Vagina (tissue), 2 donors: ENCODE results near the gene HTR2B. TPM values are rescaled to one million over a fixed set of nuclear protein-coding genes. Genes with fewer than 3 reads are reported as not detected.

ENCODE experiments used
- DNase-seq, 2 donors: peaks; one replicate each; pipeline ENCODE4 v3.0.0-alpha.2; 2017; ENCODE audit errors: extremely low spot score in 2 of 2
- H3K27ac ChIP-seq: fragments of 200-600 bp; sonication (generic); one replicate; pipeline ENCODE4 v1.5.1; 2019
- H3K27me3 ChIP-seq: fragments of 200-600 bp; sonication (generic); one replicate; pipeline ENCODE4 v1.5.1; 2019
- H3K36me3 ChIP-seq, 2 donors: fragments of 200-600 bp; sonication (generic); one replicate each; pipeline ENCODE4 v1.5.1; 2017 to 2019
- H3K4me1 ChIP-seq: fragments of 200-600 bp; sonication (generic); one replicate; pipeline ENCODE4 v1.5.1; 2019
- H3K4me3 ChIP-seq, 2 donors: fragments of 200-600 bp; sonication (generic); 1 replicate in 1 of 2; 2 replicates in 1 of 2; pipeline ENCODE4 v1.5.1; 2016 to 2019
- H3K9me3 ChIP-seq: fragments of 200-600 bp; sonication (generic); one replicate; pipeline ENCODE4 v1.5.1; 2019
- POLR2A ChIP-seq, 2 donors: fragments of 450-650 bp; IDR thresholded peaks; one replicate each; pipeline ENCODE4 v1.6.1; 2017; ENCODE audit warnings: antibody characterized with exemption in 2 of 2, mild to moderate bottlenecking in 2 of 2, moderate library complexity in 2 of 2
- POLR2AphosphoS5 ChIP-seq, 2 donors: sonication (generic); formaldehyde crosslinking; IDR thresholded peaks; one replicate each; pipeline ENCODE4 v1.9.0; 2017; ENCODE audit warnings: antibody characterized with exemption in 2 of 2, mild to moderate bottlenecking in 2 of 2, low read depth in 1 of 2; ENCODE audit not compliant: insufficient read depth in 1 of 2
- intact Hi-C: fragments of 100-400 bp; cut with DNase I; formaldehyde crosslinking; loops from one replicate; pipeline ENCODE4 v1.15.1; 2023
- total RNA-seq: library from RNA; depleted of rRNA; stranded (reverse); fragments of >200 nt; gene quantifications from one replicate; pipeline ENCODE4 v1.2.3, GENCODE V29; 2016
- TF ChIP-seq, protein P1 (sequence below), 3 experiments: fragments of 450-650 bp in 2 of 3; fragments of 200-600 bp in 1 of 3; sonication (generic) in 1 of 3; IDR thresholded peaks; one replicate each; pipeline ENCODE4 v1.5.1; 2017 to 2019; ENCODE audit warnings: antibody characterized with exemption in 3 of 3, mild to moderate bottlenecking in 2 of 3, moderate library complexity in 2 of 3

HTR2B gene
- total RNA-seq, 1 donor from 2014 or later = 0.49 TPM

DNA sequence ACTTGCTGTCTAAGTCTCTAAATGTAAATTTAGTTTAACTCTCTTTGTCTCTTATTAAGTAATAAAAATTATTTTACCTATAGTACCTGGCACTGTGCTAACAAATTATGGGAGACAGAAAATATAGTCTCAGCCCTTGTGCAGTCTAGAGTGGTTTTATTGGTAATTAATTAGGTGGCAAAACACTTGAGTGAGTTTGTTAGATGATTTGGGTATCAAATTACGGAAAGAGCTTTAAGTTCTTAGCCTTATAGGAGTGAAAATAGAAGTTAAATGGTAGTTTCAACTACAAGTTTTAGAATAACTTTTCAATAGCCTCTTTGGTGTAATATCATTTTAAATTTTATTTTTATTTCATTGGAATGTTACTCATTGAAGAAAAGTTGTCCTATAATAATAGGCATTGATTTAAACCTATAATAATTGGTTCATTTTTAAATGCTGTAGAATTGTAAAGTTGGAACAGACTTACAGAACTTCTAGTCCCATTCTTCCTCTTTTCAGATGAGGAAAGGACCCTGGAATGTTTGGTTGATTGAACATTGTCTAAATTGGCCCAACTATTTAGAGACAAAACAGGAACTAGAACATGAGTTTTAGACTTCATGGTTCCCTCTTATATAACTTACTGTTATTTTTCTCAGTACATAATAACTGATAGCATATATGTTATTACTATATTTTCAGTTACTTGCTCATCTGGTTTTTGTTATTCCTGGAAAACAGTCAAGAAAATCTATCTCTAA lies 10.2 kb upstream of the HTR2B start:
- H3K27me3 ChIP-seq = no peaks in the 10 kb centered on the region
- intact Hi-C loops = no loop called here
- no peak for DNase-seq
- H3K9me3 ChIP-seq = no peaks in the 10 kb centered on the region
- no peak overlapping the region for H3K27ac ChIP-seq
- H3K36me3 ChIP-seq = no peaks in the 10 kb centered on the region
- no peak overlapping the region for H3K4me3 ChIP-seq
- TF ChIP-seq POLR2A (IDR thresholded peaks at IDR 0.05) (no peak), POLR2AphosphoS5 (IDR thresholded peaks at IDR 0.05; ENCODE audit: insufficient read depth in 1 of 2, low read depth in 1 of 2) (no peak)
- TF ChIP-seq, protein P1, sequence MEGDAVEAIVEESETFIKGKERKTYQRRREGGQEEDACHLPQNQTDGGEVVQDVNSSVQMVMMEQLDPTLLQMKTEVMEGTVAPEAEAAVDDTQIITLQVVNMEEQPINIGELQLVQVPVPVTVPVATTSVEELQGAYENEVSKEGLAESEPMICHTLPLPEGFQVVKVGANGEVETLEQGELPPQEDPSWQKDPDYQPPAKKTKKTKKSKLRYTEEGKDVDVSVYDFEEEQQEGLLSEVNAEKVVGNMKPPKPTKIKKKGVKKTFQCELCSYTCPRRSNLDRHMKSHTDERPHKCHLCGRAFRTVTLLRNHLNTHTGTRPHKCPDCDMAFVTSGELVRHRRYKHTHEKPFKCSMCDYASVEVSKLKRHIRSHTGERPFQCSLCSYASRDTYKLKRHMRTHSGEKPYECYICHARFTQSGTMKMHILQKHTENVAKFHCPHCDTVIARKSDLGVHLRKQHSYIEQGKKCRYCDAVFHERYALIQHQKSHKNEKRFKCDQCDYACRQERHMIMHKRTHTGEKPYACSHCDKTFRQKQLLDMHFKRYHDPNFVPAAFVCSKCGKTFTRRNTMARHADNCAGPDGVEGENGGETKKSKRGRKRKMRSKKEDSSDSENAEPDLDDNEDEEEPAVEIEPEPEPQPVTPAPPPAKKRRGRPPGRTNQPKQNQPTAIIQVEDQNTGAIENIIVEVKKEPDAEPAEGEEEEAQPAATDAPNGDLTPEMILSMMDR (IDR thresholded peaks at IDR 0.05) = no peak
- H3K4me1 ChIP-seq = peaks cover 7% of the 10 kb centered on the region

DNA sequence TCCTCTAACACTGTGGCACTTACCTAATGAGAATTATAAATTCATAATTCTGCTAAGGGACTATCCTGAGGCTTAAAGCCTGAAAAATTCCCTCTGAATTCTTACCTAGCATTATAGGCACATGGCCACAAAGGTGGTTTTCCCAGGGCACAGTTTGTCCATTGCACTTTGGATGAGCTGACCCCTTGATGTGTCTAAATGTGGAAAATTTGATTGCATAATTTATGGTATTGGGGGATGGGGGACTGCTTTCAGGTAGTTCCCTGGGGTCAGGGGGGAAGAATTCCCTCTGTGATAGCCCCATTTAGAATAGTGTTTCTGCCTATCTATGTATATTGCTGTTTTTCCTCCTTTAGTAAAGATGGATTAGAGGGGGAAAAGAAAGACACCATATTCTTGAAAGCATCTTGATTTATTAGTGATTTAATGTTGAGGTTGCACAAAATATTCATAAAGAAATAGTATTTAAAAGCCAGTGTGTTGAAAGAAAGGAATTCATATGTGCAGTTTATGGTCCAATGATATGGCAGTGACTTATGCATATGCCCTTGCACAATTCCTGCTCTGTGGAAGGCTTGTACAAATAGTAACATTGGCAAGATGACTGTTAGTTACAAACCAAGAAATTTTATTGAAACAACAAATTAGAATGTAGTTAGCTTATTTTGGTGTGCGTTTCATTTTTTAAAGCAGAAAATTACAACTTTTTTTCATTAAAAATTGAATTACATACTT lies 8.7 kb upstream of the HTR2B start:
- no peaks in the 10 kb centered on the region for H3K9me3 ChIP-seq
- H3K4me1 ChIP-seq = peaks cover 7% of the 10 kb centered on the region
- H3K36me3 ChIP-seq = no peaks in the 10 kb centered on the region
- intact Hi-C loops = no loop called here
- TF ChIP-seq POLR2AphosphoS5 (IDR thresholded peaks at IDR 0.05; ENCODE audit: insufficient read depth in 1 of 2, low read depth in 1 of 2) = no peak
- TF ChIP-seq POLR2A (IDR thresholded peaks at IDR 0.05) = no peak
- TF ChIP-seq, protein P1 (IDR thresholded peaks at IDR 0.05) = no peak
- H3K4me3 ChIP-seq = no peak overlapping the region
- H3K27ac ChIP-seq = no peak overlapping the region
- H3K27me3 ChIP-seq = no peaks in the 10 kb centered on the region
- no peak for DNase-seq

DNA sequence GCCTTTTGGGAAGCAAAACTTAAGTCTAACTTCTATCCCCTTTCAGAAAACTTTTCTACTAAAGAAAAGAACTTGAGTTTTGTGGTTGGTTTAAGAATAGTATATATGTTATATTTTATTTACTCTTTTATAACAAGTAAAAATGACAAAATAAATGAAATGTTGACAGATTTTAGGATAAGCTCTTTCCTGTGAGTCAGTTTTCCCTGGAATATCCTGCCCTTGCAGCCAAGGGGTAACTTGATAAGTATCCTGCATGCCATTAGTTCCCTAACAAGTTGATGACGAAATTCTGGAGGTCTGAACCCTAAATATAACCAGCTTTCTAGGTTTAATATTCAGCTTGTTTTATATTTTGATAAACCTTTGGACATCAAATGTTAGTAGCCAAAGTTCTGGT lies 7.3 kb upstream of the HTR2B start:
- Histone ChIP-seq H3K27me3 (no peaks in the 10 kb centered on the region), H3K36me3 (no peaks in the 10 kb centered on the region), H3K9me3 (no peaks in the 10 kb centered on the region), H3K27ac (no peak overlapping the region), H3K4me1 (peaks cover 7% of the 10 kb centered on the region), H3K4me3 (no peak overlapping the region)
- intact Hi-C loops = no loop called here
- DNase-seq = no peak
- no peak for TF ChIP-seq POLR2AphosphoS5 (IDR thresholded peaks at IDR 0.05; ENCODE audit: insufficient read depth in 1 of 2, low read depth in 1 of 2)
- TF ChIP-seq, protein P1 (IDR thresholded peaks at IDR 0.05) = no peak
- no peak for TF ChIP-seq POLR2A (IDR thresholded peaks at IDR 0.05)

DNA sequence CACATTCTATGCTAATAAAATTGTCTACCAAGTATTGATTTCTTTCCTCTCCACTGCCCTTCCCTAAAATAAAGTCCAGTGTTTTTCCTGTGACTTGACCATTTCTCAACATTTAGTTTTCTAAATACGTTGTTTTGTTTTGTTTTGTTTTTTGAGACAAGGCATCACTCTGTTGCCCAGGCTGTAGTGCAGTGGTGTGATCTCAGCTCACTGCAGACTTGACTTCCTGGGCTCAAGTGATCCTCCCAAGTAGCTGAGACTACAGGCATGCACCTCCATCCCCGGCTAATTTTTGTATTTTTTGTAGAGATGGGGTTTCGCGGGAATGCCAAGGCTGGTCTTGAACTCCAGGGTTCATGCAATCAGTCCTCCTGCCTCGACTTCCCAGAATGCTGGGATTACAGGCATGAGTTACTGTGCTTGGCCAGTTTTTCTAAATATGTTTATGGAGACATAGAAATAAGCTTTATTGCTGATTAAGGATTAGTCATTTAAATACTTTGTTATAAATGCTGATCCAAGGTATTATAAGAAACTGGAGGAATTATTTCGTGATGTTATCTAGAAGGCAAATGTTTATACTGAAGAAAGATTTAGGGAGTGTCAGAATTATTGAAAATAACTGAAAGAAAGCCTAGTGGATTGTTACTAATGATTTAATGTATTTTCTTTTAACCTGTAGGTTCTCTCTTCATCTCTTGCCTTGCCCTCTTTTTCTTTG lies 5.7 kb upstream of the HTR2B start:
- intact Hi-C loops = no loop called here
- Histone ChIP-seq H3K4me3 (no peak overlapping the region), H3K27ac (no peak overlapping the region), H3K27me3 (no peaks in the 10 kb centered on the region), H3K9me3 (no peaks in the 10 kb centered on the region), H3K36me3 (no peaks in the 10 kb centered on the region), H3K4me1 (peaks cover 7% of the 10 kb centered on the region)
- no peak for DNase-seq
- no peak for TF ChIP-seq POLR2AphosphoS5 (IDR thresholded peaks at IDR 0.05; ENCODE audit: insufficient read depth in 1 of 2, low read depth in 1 of 2)

DNA sequence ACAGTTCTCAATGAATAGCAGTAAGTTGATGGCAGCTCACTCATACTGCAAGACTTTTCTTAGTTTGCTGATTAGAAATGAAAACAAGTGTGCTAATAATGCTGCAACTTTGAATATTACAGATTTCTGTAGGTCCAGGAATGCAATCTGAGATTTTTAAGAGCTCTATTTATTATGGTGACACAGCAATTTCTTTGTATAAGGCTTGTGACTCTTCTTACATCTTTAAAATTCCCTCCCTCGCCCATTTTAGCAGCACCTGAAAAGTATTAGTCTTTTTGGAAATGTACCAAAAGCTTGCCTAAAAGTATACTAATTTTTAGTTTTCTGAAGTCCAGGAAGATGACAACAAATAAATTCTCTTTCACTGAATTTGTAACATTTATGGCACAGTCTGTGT lies 4.4 kb upstream of the HTR2B start:
- TF ChIP-seq, protein P1 (IDR thresholded peaks at IDR 0.05) = no peak
- no peak for TF ChIP-seq POLR2AphosphoS5 (IDR thresholded peaks at IDR 0.05; ENCODE audit: insufficient read depth in 1 of 2, low read depth in 1 of 2)
- TF ChIP-seq POLR2A (IDR thresholded peaks at IDR 0.05) = no peak
- Histone ChIP-seq H3K27ac (no peak overlapping the region), H3K9me3 (no peaks in the 10 kb centered on the region), H3K4me1 (peaks cover 4% of the 10 kb centered on the region), H3K36me3 (no peaks in the 10 kb centered on the region), H3K4me3 (no peak overlapping the region), H3K27me3 (no peaks in the 10 kb centered on the region)
- DNase-seq = no peak
- intact Hi-C loops = no loop called here
